ENCODE measurements around the gene CLIC3.
A peak's percentile ranks its signal among the peaks of the same experiment; 100 is the strongest.

CLIC3 gene

DNA sequence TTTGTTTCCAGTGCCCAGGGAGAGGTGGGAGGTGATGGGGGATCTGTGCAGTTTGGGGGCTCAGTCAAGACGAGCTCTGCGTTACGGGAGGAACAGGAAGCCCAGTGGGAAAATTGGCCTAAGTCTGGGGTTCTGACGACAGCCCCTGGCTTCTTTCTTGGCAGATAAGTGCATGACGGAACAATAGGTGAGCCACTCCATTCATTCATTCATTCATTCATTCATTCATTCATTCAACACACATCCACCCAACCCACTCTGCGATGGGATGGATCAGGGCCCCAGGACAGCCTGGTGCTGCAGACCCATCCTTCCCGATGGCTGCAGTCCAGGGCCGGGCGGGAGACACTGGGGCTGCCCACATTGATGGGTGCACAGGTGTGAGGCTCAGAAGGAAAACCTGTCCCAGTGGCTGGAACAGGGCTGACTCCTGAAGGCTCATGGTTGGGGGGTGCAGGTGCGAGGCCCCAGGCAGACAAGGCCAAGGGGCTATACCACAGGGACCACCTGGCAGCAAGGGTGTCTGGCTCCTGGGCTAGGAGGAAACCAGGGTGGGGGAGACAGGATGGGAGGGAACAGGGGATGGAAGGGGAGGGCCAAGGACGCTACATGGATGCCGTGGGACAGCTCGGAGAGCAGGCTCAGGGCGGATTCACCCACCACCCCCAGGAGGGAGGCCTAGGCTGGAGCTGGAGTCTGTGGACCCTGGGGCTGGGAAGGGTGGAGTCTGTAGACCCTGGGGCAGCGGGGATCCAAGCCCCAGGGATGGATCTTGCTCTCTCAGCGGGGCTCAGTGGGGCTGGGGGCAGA, 15.5 kb downstream of the CLIC3 start:
- no peak for DNase-seq (ENCODE audit: low spot score)

DNA sequence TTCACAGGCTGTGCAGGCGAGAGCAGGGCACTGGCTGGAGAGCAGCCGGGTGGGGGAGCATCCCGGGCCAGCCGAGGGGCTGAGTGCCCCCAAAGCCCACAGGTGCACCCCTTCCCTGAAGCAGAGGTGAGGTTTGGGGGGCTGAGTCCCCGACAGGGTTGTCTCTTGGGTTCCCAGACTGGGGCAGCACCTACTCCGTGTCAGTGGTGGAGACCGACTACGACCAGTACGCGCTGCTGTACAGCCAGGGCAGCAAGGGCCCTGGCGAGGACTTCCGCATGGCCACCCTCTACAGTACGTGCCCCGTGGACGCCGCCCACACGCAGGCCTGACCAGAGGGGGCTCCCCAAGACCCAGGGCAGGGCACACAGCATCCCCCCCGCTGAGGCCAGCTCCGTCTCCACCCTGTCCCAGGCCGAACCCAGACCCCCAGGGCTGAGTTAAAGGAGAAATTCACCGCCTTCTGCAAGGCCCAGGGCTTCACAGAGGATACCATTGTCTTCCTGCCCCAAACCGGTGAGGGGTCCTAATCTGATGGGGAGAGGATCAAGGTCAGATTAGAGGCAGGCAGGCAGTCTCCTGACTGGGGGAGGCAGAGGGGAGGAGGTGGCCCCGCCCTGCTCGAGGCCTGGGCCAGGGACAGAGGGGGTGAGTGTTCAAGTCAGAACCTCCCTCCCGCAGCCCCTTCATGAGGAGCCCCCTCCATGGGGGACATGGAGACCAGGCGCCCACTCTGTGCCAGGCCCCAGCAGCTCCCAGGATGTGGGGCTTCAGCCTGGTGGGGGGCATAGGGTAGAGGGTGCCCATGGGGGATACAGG, 16.4 kb downstream of the CLIC3 start:
- DNase-seq (ENCODE audit: low spot score) = no peak

DNA sequence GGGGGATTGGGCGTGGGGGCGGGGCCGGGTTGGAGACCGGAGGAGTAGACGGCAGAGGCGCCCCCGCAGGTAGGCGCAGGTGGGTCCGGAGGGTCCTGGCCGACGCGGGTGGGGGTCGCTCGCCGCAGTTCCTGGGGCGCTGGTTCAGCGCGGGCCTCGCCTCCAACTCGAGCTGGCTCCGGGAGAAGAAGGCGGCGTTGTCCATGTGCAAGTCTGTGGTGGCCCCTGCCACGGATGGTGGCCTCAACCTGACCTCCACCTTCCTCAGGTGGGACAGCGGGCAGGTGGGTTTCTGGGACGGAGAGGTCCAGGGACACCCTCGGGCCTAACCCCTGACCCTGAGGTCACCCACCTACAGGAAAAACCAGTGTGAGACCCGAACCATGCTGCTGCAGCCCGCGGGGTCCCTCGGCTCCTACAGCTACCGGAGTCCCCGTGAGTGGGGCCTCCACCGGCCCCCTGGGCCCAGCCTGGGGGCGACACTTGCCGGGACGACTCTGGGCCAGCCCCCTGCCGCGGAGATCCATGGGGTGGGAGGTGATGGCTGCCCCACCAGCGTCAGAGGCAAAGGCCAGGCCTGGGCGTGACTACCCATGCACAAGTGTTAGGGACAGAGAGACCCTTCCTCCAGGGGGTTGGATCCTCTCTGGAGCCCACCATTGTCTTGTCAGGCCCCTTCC, 17.4 kb downstream of the CLIC3 start:
- DNase-seq (ENCODE audit: low spot score) = no peak

DNA sequence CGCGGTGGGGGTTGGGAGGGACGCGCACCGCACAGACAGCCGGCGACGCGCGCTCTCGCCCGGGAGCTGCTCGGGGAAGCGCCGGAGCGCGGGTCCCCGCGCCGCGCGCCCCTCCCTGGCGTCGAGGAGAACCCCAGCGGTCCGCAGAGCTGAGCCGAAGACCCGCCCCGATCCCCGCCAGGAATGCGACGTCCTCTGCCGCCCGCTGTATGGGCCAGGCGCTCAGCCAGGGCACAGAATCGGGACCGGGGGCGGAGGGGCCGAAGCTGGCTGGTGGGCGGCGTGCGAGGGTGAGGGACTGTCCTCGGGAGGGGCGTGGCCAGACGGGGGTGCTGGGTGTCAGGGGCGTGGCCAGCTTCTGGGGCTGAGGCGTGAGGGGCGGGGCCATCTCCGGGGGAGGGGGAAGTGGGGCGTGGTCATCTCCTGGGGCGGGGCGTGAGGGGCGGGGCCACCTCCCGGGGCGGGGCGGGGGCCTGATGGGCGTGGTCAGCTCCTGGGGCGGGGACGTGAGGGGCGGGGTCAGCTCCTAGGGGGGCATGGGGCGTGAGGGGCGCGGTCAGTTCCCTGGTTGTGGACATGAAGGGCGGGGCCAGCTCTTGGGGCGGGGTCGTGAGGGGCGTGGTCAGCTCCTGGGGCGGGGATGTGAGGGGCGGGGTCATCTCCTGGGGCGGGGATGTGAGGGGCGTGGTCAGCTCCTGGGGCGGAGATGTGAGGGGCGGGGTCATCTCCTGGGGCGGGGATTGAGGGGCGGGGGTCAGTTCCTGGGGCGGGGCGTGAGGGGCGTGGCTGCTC, 18.1 kb downstream of the CLIC3 start:
- DNase-seq (ENCODE audit: low spot score) = peak; percentile 49

DNA sequence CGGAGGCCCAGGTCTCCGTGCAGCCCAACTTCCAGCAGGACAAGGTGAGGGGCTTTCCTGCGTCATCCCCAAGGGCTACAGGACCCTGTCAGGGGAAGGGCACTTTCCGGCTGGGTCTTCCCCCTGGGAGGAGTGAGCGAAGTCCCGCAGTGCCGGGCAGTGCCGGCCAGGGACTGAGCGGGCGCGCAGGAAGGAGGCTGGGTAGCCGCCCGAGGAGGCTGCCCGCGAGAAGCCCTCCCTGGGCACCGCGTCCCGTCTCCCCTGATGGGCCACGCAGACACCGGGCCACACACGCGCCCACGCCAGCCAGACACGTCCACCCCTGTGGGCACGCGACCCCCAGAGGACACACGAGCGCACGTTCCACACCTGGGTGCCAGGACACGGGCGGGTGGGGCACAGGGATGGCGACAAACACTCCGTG, 18.7 kb downstream of the CLIC3 start:
- DNase-seq (ENCODE audit: low spot score) = no peak

DNA sequence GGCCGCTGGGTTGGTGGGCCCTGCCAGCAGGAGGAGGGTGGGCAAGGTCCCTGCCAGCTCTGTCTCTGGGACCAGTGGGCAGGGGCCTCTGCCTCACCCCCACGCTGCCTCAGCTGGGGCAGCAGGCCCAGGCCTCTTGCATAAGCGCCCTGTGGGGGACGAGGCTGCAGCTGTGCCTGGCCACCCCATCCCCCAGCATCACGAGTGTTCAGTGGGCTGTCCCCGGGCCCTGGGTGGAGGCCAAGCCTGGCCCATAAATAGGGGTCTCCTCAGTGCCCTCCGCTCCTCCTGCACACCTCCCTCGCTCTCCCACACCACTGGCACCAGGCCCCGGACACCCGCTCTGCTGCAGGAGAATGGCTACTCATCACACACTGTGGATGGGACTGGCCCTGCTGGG, 19.1 kb downstream of the CLIC3 start, which contains the start of gene PTGDS:
PTGDS (plus strand) TSS at position 282 of the 400 bp plus-strand sequence; CDS start at position 357, 75 bp downstream.
- DNase-seq (ENCODE audit: low spot score) = no peak

DNA sequence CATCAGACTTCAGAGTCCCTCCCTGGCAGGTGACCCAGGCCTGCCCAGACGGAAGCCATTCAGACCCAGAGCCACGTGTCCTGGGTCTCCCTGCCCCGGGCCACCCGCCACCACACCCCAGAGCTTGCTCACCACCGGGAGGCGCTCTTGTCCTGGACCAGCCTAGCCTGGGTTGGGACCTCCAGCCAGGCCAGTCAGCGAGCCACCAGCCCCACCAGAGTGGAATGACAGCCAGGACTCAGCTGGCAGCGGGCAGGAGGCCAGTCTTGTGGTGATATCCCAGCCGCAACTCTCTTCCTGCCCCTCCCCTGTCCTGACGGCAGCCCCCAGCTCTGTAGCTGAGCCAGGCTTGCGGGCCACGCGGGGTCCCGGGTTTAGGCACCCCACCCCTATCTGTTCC, 20.7 kb downstream of the CLIC3 start:
- DNase-seq (ENCODE audit: low spot score) = peak; percentile 32

DNA sequence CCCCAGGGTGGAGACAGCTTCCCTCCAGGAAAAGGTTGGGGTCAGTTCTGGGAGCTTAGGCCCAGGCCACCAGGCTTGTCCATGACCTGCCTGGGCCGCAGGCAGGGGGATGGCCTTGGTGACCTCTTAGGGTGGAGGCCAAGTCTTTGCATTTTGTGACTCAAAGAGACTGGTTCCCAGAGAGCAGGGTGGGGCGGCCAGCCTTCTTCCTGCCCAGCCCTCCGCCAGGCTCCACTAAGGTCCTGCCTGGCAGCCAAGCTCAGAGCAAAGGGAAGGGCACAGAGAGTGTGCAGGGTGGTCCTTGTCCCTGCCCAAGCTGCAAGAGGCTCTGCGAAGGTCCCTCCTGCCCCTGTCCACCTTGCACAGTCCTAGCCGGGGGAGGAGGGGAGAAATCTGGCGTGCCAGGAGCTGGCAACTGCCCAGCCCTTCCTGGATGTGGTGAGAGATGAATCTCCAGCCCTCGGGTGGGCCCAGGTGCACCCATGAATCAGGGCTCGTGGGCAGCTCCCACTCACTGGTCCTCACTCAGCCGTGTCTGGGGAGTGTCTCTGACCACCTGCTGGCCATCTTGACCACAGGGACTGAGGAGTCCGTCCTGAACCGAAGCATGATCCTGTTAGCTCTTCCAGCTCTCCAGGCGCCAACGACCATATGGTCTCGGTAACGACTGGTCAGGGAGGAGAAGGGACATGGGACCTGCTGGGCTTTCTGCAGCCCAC, 21.4 kb downstream of the CLIC3 start:
- DNase-seq (ENCODE audit: low spot score) = peak; percentile 26

DNA sequence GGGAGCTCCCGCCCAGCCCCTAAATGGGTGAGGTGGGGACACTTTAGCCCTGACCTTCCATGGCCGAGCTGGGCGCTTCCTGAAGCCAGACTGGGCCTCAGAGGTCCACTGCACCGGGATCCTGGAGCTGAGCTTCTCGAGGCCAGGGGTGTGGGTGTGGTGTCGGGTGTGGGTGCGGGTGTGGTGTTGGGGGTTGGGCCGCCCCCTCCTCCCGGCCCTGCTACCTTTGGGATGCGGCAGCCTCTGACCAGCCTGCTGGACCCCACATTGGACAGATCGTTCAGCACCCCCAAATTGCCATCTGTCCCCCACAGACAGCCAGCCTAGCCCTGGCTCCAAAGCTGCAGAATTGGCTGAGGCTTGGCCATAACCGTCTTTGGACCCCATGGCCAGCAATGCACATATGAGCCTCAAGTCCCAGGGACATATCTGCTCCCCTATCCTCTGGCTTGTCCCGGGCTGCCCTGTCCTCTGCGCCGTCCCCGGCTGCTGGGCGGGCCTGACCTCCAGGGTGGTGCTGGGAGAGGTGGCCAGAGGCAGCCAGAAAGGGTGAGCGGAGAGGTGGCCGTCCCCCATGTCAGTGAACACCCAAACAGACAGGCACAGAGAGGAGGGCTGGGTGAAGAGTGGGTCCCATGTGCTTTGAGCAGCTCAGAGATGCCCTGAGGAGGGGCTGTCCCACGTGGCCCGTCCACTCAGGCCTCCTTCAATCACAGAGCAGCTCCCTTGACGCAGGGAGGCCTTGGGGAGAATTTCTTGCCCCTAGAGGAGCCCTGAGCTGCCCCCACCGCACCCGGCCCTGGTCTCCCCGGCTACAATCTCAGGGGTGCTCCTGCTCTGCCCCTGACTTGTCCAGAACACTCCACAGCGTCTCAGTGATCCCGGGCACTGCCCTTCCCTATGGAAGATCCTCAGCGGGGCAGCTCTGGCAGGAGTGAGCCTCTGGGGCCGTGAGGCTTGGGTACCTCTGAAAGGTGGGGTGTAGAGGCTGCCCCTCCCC, 22.4 kb downstream of the CLIC3 start:
- DNase-seq (ENCODE audit: low spot score) = no peak

DNA sequence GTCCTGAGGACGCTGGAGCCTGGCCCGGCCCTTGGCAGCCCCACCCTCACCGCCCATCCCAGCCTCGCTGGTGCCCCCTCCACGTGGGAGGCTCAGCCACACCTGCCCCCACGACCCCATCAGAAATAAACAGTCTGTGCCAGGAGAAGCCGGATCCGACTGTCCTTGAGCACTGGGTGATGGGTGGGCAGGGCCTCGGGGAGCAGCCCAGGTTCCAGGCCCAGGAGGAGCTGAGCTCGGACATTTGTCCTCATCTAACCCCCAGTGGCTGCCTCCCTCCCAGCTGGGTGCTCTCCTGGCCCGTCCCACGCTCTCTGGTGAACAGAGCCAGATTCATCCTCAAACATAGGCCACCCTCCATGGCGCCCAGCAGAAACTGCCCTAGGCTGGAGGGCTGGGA, 23.6 kb downstream of the CLIC3 start:
- no peak for DNase-seq (ENCODE audit: low spot score)

DNA sequence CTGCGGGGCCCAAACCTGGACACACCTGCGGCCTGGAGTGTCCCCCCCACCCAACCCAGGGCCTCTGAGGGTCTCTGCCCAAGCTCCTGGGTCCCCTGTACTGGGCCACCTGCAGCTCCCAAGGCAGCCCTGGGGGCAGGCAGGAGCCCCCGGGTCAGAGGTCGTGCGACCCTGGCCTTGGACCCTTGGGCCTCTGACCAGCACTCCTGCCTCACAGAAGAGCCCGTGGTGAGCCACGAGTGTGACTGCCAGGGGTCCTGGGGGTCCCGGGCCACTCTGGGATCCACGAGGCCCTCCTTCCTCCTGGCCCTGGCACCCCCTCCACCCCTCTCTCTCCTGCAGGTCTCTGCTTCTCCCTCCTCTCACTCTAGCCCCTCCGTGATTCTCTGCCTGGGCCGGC, 24.0 kb downstream of the CLIC3 start:
- DNase-seq (ENCODE audit: low spot score) = no peak

DNA sequence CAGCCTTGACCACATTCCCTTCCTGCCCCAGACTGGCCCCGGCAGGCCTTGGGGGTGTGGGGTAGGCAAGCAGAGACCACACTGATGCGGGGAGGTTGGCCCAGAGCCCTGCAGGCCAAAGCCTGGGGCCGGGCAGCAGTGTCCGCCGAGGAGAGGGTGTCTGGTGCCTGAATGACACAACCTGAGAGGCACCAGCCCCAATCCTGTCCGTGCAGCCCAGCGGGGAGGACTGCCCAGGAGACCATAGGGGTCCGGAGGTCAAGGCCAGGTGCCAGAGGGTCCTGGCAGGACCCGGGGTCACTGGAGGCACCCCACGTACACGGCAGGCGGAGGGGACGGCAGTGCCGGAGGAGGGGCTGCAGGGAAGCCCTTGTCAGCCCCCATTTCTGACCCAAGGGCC, 24.6 kb downstream of the CLIC3 start:
- DNase-seq (ENCODE audit: low spot score) = no peak

DNA sequence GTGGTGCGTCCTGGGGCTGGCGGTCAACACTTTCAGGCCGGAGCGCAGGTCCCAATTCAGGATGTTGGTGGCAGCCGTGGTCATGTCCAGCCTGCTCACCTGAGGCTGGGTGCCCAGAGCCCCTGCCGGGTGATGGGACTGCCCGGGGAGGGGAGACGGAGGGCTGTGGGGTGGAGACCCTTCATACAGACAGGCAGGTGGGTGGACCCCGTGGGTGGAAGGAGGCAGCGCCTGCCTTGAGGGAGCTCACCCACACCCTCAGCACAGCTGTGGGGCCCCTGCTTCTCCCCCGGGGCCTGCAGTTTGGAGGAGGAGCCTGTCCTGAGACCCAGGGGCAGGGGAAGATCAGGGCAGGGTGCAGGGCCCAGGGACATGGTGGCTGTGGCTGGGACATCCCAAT, 26.0 kb downstream of the CLIC3 start:
- DNase-seq (ENCODE audit: low spot score) = no peak

DNA sequence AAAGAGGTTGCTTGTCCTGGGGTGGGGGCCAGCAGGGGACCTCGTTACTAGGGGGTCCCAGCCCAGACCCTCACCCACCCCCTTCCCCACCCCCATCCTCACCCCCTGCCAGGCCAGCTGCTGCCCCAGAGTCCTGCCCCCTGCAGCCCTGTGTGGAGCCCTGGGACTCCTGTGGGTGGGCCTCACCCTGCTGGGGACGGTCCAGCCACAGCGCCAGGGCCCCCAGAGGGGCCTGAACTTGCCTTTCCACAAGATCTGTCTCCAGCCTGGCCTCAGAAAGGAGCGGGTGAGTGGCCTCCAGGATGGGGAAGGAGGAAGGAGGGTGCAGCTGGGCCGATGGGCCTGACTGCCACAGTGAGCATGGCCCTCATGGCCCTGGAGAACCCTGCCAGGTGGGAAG, 26.6 kb downstream of the CLIC3 start:
- DNase-seq (ENCODE audit: low spot score) = no peak

DNA sequence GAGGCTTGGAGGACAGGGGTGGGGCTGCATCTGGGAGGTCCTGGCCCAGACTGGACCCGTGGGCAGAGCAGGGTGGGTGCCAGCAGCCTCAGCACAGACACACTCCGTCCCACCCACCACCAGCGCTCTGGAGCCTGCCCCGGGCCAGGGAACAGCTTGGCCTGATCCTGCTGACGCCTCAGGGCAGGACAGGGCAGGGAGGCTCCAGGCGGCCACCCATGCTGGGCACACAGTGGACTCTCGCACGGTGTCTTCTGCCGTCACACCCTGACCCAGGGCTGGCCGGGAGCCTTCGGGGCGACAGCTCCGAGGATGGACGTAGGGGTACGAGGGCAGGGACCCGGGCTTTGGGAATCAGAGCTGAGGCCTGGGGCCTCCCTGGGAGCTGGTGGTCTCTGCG, 27.2 kb downstream of the CLIC3 start:
- no peak for DNase-seq (ENCODE audit: low spot score)

DNA sequence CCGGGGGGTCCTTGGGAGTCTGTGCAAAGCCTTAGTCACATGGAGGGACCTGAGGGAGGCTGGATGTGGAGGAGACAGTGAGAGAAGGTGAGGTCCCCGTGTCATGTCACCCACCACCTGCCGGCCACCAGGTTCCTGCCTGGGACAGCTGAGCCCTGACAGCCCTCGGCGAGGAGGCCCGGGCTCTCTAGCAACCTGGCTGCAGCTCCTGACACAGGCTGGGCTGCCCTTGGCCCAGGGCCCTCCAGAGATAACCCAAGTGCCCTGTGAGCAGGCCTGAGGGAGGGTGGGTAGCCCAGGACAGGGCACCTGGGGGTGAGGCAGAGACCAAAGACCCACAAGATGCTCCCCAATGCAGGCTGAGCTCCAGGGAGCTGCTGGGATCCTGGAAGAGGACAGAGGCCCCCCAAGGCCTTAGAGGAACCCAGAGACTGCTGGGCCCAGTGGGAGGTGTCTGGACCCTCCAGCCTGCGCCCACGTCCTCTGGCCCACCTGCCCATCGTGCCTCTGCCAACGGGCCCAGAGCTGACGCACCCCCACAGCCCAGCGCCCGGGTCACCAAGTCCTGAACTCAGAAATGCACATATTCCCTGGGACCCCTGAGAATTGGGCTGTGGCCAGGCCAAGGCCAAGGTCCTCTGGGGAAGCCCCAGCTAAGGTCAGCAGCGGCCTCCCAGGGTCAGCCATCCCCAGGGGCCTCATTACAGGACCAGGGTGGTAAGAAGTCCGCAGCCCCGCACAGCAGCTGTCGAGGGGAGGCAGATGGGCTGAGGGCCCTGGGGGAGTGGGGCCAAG, 27.8 kb downstream of the CLIC3 start:
- no peak for DNase-seq (ENCODE audit: low spot score)

DNA sequence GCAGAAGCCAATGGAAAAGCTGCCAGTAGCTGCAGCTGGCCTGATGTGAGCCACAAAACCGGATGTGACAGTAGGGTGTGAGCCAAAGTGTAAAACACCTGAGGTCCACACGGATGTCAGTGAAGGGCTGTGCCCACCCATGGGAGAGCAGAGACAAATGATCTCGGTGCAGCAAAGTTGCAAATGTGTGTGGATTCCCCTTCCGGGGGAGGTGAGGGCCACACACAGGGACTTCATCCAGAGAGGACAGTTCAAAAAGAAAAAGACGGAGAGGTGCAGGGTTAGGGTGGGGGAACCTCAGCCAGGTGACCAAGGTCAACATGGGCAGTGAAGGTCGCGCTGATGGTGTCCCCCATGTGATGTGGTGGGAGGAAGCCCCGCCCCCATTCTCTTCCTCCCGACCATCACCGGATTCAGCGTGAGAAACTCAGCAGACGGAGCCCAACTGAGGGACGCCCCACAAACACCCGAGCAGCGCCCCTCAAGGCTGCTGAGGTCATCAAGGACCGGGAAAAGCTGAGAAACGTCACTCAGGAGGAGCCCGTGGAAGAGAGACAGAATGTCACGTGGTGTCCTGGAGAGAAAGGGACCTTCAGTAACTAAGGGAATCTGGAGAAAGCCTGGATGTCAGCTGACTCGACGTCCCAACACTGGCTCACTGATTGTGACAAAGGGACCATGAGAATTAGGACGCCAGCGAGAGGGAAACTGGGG, 30.4 kb downstream of the CLIC3 start:
- peak; percentile 44 for DNase-seq (ENCODE audit: low spot score)

DNA sequence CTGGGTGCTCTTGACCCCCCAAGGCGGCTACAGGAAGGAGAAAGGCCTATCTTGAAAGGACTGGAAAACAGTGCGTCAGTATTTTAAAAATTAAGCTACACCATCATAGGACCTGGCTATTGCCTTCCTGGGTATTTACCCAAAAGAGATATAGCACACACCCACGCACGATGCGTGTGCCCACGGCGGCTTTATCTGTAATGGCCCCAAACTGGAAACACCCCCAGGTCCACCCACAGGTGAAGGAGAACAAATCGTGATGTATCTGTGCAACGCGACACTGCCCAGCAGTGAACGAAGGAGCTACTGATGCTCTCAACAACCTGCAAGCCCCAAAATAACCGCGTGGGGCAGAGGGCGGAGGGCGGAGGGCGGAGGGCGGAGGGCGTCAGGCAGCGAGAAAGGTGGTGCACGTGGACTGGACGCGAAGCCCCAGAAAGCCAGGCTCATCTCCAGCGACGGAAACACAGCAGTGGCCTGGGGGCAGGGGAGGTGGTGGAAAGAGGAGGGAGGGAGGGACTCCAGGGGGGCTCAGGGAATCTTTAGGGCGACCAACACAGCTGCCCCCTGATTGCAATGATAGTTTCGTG, 31.4 kb downstream of the CLIC3 start:
- no peak for DNase-seq (ENCODE audit: low spot score)

All from CD4-positive, alpha-beta T cell treated with Interleukin-15 for 4 hours (primary cell).